AG04450 (cell line): ENCODE results near the gene RLN2. TPM values are rescaled to one million over a fixed set of nuclear protein-coding genes. Genes with fewer than 3 reads are reported as not detected.
"Not testable (repeated sequence)": the region's sequence is repeated elsewhere in the genome, so short reads cannot be mapped to it uniquely, and the experiment has no call there.

Experiments
- CTCF ChIA-PET: fragments of 300-600, 350-600 bp; formaldehyde crosslinking; extraction: SDS; loops from one replicate; lab custom pipeline; 2022; ENCODE audit warnings: antibody characterized with exemption, inconsistent platforms; lab: Charles Lee
- POLR2A ChIA-PET: fragments of 350-600 bp; formaldehyde crosslinking; extraction: SDS; loops from one replicate; lab custom pipeline; 2021; ENCODE audit warnings: antibody characterized with exemption, inconsistent platforms; lab: Yijun Ruan, JAX
- DNase-seq: peaks from one replicate; pipeline ENCODE4 v3.0.0-alpha.2; 2011; ENCODE audit warnings: low read depth, low spot score
- H3K27ac ChIP-seq: one replicate; pipeline ENCODE4 v1.5.1; 2012; ENCODE audit warnings: low read depth, low read length, control low read depth
- H3K27me3 ChIP-seq: one replicate; pipeline ENCODE4 v1.6.0; 2012; ENCODE audit warnings: low read length; ENCODE audit not compliant: control insufficient read depth, insufficient read depth
- H3K4me3 ChIP-seq: 2 replicates; pipeline ENCODE4 v1.5.1; 2011; ENCODE audit warnings: mild to moderate bottlenecking, low read depth, low read length, control low read depth
- H3K9me3 ChIP-seq: 2 replicates; pipeline ENCODE4 v1.5.1; 2012; ENCODE audit warnings: low read length; ENCODE audit not compliant: control insufficient read depth, insufficient read depth
- CTCF ChIP-seq: IDR thresholded peaks from 2 replicates; pipeline ENCODE4 v1.5.1; 2011; ENCODE audit warnings: low read depth, low read length, control low read depth, inconsistent platforms
- polyA minus RNA-seq: library from RNA; depleted of rRNA, polyadenylated mRNA; stranded (reverse); fragments of >200 nt; gene quantifications from 2 replicates; pipeline ENCODE4 v1.2.3, GENCODE V29; 2011; rRNA and poly(A)+ RNA removed
- polyA plus RNA-seq: library from polyadenylated mRNA; depleted of rRNA; stranded (reverse); fragments of >200 nt; gene quantifications from 2 replicates; pipeline ENCODE4 v1.2.3, GENCODE V29; 2011; rRNA removed

RLN2 gene, protein sequence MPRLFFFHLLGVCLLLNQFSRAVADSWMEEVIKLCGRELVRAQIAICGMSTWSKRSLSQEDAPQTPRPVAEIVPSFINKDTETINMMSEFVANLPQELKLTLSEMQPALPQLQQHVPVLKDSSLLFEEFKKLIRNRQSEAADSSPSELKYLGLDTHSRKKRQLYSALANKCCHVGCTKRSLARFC
- polyA plus RNA-seq (not detected in 2 replicates), polyA minus RNA-seq (not detected in 2 replicates)

- H3K27ac ChIP-seq, POLR2A ChIA-PET, H3K4me3 ChIP-seq, CTCF ChIA-PET, H3K9me3 ChIP-seq, DNase-seq: not testable (repeated sequence)
- H3K27me3 ChIP-seq: peaks cover 12% of the 10 kb centered on the region
Observed at GRCh38 chr9:5303840-5304795, at the start of gene RLN2. RLN2 (minus strand) TSS chr9:5304716; CDS start chr9:5304580, 136 bp downstream.

GRCh38 chr9:5354184-5354583 is 49.7 kb upstream of the RLN2 start:
- H3K4me3 ChIP-seq: no peak overlapping the region
- peaks cover 5% of the 10 kb centered on the region; the same call in 1 of the 2 replicates for H3K9me3 ChIP-seq
- no peak for DNase-seq
- TF ChIP-seq CTCF: no peak
- CTCF ChIA-PET: interaction anchor here (1.8 kb wide), 1 partner anchor 236 kb away, joined by 4 read pairs; no protein-coding TSS in a partner anchor
- POLR2A ChIA-PET: no interaction called here
- H3K27ac ChIP-seq: no peak overlapping the region
- H3K27me3 ChIP-seq: no peaks in the 10 kb centered on the region

- ChIA-PET CTCF (interaction anchor here (1.1 to 1.8 kb wide), 2 partner anchors 166 to 237 kb away, joined by 3 to 4 read pairs; no protein-coding TSS in a partner anchor), POLR2A (no interaction called here)
- no peak for TF ChIP-seq CTCF
- no peak for DNase-seq
- peaks cover 5% of the 10 kb centered on the region; the same call in 1 of the 2 replicates for H3K9me3 ChIP-seq
- H3K4me3 ChIP-seq: no peak overlapping the region
- H3K27ac ChIP-seq: no peak overlapping the region
- H3K27me3 ChIP-seq: no peaks in the 10 kb centered on the region
Observed at GRCh38 chr9:5352637-5353248, 48.2 kb upstream of the RLN2 start.

GRCh38 chr9:5338992-5339981 is 34.8 kb upstream of the RLN2 start, which contains the start of gene RLN1:
RLN1 (minus strand) TSS chr9:5339876; CDS start chr9:5339746, 130 bp downstream.
- not testable (repeated sequence) for H3K4me3 ChIP-seq

GRCh38 chr9:5336688-5337087 is 32.2 kb upstream of the RLN2 start:
- ChIA-PET POLR2A (no interaction called here), CTCF (no interaction called here)
- no peak for DNase-seq
- TF ChIP-seq CTCF: no peak
- Histone ChIP-seq H3K9me3 (no peaks in the 10 kb centered on the region), H3K27ac (no peak overlapping the region), H3K27me3 (peaks cover 3% of the 10 kb centered on the region), H3K4me3 (no peak overlapping the region)

More at GRCh38 chr9:5338992-5339981, 34.8 kb upstream of the RLN2 start, which contains the start of gene RLN1:
- CTCF ChIA-PET, DNase-seq, H3K27me3 ChIP-seq, H3K9me3 ChIP-seq, H3K27ac ChIP-seq, POLR2A ChIA-PET: not testable (repeated sequence)

DNA sequence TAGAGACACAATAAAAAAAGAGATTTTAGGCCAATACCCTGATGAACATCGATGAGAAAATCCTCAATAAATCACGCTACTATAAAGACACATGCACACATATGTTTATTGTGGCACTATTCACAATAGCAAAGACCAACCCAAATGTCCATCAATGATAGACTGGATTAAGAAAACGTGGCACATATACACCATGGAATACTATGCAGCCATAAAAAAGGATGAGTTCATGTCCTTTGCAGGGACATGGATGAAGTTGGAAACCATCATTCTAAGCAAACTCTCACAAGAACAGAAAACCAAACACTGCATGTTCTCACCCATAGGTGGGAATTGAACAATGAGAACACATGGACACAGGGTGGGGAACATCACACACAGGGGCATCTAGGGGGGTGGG is 26.8 kb upstream of the RLN2 start:
- H3K9me3 ChIP-seq, POLR2A ChIA-PET, H3K27ac ChIP-seq, DNase-seq, H3K27me3 ChIP-seq, H3K4me3 ChIP-seq: not testable (repeated sequence)
- CTCF ChIA-PET: interaction anchor here (0.6 kb wide), 1 partner anchor 286 kb away, joined by 3 read pairs; no protein-coding TSS in a partner anchor
